MM.1S (cell line): Measurements from ENCODE around the gene CD99L2.

Experiments
- CTCF ChIP-seq: fragments of 300-600 bp; sonication (generic); IDR thresholded peaks from 2 replicates; pipeline ENCODE4 v1.5.1; 2016; ENCODE audit warnings: antibody characterized with exemption, low read length, mixed read lengths
- EZH2 ChIP-seq: fragments of 300-600 bp; sonication (generic); optimal IDR thresholded peaks from 2 replicates; pipeline ENCODE3; 2017; ENCODE audit warnings: low read depth, mild to moderate bottlenecking, antibody characterized with exemption, low read length, mixed read lengths
- EZH2phosphoT487 ChIP-seq: fragments of 300-600 bp; sonication (generic); IDR thresholded peaks from 2 replicates; pipeline ENCODE4 v1.6.1; 2018; ENCODE audit warnings: antibody characterized with exemption, low read length

- no peak for TF ChIP-seq CTCF
- no peak for TF ChIP-seq EZH2
- TF ChIP-seq EZH2phosphoT487 = no peak
Observed at GRCh38 chrX:150944233-150944632, 45.8 kb upstream of the CD99L2 start.
